HL-60 (cell line): Measurements from ENCODE around the gene CAMK2B.

Source experiments
- DNase-seq, 2 experiments: peaks; one replicate each; pipeline ENCODE4 v3.0.0-alpha.2; 2010 to 2020; ENCODE audit warnings: low read depth in 1 of 2, low spot score in 1 of 2
- H3K27ac ChIP-seq: fragments of 250-450 bp; sonication (Bioruptor Pico); replicated peaks from 2 replicates; pipeline ENCODE4 v1.5.1; 2020; ENCODE audit warnings: mild to moderate bottlenecking, moderate library complexity
- H3K27me3 ChIP-seq: fragments of 250-450 bp; sonication (Bioruptor Pico); 2 replicates; pipeline ENCODE4 v1.5.1; 2021; ENCODE audit warnings: mild to moderate bottlenecking, moderate library complexity; ENCODE audit not compliant: insufficient read depth, poor library complexity, severe bottlenecking
- H3K4me3 ChIP-seq: replicated peaks from 2 replicates; pipeline ENCODE4 v1.5.1; 2011; ENCODE audit warnings: mild to moderate bottlenecking, control low read depth, low read length; ENCODE audit not compliant: insufficient read depth
- GABPA ChIP-seq: IDR thresholded peaks from 2 replicates; pipeline ENCODE4 v1.6.1; 2012; ENCODE audit warnings: low read depth
- POLR2AphosphoS5 ChIP-seq: IDR thresholded peaks from 2 replicates; pipeline ENCODE4 v1.6.1; 2012; ENCODE audit warnings: low read depth
- SPI1 ChIP-seq: IDR thresholded peaks from 2 replicates; pipeline ENCODE4 v1.6.1; 2012; ENCODE audit warnings: low read depth, mild to moderate bottlenecking, borderline replicate concordance
- TF ChIP-seq, protein P1 (sequence below): IDR thresholded peaks from one replicate; pipeline ENCODE4 v1.5.1; 2011; ENCODE audit warnings: low read length, control low read depth, inconsistent platforms; ENCODE audit not compliant: insufficient read depth
- TF ChIP-seq, protein P2 (sequence below): IDR thresholded peaks from 2 replicates; pipeline ENCODE4 v1.6.1; 2012; ENCODE audit warnings: low read depth; ENCODE audit not compliant: insufficient replicate concordance

Gene CAMK2B

DNA sequence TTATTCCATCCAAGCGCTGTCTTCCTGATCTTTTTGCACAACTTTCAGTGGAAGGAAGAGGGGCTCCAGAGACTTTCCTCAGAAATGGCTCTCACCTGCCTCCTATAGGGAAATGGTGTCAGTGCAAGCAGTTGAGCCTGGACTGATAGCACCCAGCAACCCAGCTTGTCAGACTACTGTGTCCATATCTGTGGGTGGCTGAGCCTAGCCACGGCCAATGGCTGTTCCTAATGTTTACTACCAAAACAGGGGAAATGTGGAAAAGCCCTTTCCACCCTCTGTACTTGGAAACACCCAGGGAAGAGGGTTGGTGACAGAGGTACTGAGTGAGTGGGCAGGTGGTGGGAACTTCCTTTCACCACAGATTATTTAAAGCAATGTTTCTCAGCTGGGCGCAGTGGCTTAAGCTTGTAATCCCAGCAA, 128.9 kb downstream of the CAMK2B start:
- no peak for TF ChIP-seq GABPA
- TF ChIP-seq, protein P1, sequence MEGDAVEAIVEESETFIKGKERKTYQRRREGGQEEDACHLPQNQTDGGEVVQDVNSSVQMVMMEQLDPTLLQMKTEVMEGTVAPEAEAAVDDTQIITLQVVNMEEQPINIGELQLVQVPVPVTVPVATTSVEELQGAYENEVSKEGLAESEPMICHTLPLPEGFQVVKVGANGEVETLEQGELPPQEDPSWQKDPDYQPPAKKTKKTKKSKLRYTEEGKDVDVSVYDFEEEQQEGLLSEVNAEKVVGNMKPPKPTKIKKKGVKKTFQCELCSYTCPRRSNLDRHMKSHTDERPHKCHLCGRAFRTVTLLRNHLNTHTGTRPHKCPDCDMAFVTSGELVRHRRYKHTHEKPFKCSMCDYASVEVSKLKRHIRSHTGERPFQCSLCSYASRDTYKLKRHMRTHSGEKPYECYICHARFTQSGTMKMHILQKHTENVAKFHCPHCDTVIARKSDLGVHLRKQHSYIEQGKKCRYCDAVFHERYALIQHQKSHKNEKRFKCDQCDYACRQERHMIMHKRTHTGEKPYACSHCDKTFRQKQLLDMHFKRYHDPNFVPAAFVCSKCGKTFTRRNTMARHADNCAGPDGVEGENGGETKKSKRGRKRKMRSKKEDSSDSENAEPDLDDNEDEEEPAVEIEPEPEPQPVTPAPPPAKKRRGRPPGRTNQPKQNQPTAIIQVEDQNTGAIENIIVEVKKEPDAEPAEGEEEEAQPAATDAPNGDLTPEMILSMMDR = peak; percentile 40
- TF ChIP-seq SPI1 = peak; percentile 26; the same call in 1 of the 2 replicates
- TF ChIP-seq, protein P2, sequence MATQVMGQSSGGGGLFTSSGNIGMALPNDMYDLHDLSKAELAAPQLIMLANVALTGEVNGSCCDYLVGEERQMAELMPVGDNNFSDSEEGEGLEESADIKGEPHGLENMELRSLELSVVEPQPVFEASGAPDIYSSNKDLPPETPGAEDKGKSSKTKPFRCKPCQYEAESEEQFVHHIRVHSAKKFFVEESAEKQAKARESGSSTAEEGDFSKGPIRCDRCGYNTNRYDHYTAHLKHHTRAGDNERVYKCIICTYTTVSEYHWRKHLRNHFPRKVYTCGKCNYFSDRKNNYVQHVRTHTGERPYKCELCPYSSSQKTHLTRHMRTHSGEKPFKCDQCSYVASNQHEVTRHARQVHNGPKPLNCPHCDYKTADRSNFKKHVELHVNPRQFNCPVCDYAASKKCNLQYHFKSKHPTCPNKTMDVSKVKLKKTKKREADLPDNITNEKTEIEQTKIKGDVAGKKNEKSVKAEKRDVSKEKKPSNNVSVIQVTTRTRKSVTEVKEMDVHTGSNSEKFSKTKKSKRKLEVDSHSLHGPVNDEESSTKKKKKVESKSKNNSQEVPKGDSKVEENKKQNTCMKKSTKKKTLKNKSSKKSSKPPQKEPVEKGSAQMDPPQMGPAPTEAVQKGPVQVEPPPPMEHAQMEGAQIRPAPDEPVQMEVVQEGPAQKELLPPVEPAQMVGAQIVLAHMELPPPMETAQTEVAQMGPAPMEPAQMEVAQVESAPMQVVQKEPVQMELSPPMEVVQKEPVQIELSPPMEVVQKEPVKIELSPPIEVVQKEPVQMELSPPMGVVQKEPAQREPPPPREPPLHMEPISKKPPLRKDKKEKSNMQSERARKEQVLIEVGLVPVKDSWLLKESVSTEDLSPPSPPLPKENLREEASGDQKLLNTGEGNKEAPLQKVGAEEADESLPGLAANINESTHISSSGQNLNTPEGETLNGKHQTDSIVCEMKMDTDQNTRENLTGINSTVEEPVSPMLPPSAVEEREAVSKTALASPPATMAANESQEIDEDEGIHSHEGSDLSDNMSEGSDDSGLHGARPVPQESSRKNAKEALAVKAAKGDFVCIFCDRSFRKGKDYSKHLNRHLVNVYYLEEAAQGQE = no peak
- no peak for TF ChIP-seq POLR2AphosphoS5
- peak; percentile 26 to 57 for DNase-seq
- H3K27ac ChIP-seq = no peak overlapping the region
- H3K27me3 ChIP-seq = no peaks in the 10 kb centered on the region
- no peak overlapping the region for H3K4me3 ChIP-seq

DNA sequence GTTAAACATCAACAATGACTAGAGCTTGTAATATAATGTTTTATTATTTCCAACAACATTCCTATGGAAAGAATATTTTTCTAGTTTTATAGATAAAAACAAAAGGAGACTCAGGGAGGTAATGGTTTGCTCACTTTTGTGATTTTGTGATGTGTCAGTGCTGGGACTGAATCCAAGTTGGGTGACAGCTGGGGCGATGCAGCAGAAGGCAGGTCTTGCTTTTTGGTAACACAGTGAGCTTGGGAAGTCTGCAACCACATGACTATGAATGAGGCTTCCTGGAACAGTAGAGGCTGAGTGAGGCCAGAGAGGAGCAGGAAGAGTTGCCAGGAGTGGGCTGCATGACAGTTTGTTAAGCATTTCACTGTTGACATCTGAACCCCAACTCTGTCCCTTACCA, 129.5 kb downstream of the CAMK2B start:
- H3K27me3 ChIP-seq = no peaks in the 10 kb centered on the region
- DNase-seq = no peak
- TF ChIP-seq POLR2AphosphoS5 = no peak
- TF ChIP-seq, protein P1 = no peak

DNA sequence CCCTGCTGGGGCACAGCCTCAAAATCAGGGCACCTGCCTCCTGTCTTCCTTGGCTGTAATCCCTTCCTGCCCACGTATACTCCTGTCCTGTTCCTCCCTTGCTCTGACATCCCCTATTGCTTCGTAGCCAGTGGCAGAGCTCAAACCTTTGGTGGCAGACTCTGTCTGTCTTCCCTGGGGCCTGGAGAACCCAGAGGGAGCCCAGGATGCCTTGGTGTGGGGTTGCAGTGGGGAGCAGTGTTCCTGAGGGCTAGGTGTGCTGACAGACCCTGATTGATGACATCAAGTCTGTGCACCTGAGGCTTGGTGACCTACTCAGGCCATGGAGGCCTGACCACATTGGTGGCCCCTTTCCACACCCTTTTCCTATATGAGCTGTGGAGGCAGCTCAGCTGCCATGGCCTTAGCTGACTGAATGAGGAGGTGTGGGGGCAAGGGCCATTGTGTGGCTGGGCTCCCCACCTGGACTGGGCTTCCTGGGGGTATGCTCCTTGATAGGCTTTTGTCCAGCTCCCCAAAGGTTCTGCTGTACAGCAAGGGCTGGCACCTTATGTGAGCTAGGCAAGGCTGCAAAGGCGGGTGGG, 130.7 kb downstream of the CAMK2B start:
- no peak overlapping the region for H3K4me3 ChIP-seq
- DNase-seq = no peak
- TF ChIP-seq SPI1 (no peak), GABPA (no peak), POLR2AphosphoS5 (no peak)
- TF ChIP-seq, protein P2 = no peak
- TF ChIP-seq, protein P1 = no peak
- H3K27me3 ChIP-seq = no peaks in the 10 kb centered on the region
- H3K27ac ChIP-seq = no peak overlapping the region

More for the DNA sequence above, 129.5 kb downstream of the CAMK2B start:
- H3K4me3 ChIP-seq = no peak overlapping the region
- H3K27ac ChIP-seq = no peak overlapping the region

DNA sequence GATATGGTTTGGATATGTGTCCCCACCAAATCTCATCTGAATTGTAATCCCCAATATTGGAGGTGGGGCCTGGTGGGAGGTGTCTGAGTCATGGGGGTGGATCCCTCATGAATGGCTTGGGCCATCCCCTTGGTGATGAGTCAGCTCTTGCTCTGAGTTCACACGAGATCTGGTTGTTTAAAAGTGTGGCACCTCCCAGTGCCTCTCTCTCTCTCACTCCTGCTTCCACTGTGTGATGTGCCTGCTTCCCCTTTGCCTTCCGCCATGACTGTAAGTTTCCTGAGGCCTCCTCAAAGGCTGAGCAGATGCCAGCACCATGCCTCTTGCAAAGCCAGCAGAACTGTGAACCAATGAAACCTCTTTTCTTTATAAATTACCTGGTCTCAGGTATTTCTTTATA, 131.3 kb downstream of the CAMK2B start:
- H3K4me3 ChIP-seq = no peak overlapping the region
- H3K27me3 ChIP-seq = no peaks in the 10 kb centered on the region
- no peak overlapping the region for H3K27ac ChIP-seq
- TF ChIP-seq SPI1 (no peak), GABPA (no peak), POLR2AphosphoS5 (no peak)
- DNase-seq = peak in 1 of 2 experiments; percentile 21
